ENCODE measurements around the gene XG.
A peak's percentile ranks its signal among the peaks of the same experiment; 100 is the strongest.

Gene XG

DNA sequence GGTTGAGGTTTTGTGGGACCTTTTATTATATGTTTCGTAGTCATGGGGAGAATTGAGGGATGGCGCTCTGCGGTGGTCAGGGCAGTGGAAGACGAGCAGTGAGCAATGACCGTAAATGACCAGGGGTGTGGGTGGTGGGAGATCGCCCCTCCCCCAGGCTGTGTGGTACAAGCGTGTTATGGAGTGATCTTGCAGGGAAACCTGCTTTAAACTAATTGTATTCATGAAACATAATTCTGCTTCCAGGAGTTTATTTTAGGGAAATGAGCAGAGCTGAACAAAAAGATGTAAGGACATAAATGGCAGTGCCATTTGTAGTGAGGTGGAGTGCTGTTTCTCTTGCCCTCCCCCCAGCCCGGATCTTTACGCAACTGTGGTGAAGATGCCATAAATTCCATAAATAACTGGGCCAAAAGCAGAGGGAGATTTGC is 97.0 kb downstream of the XG start:
- peak; percentile 7 for DNase-seq (ENCODE audit: low read depth)
- H3K4me3 ChIP-seq (ENCODE audit: low read depth, low read length) = no peak overlapping the region

DNA sequence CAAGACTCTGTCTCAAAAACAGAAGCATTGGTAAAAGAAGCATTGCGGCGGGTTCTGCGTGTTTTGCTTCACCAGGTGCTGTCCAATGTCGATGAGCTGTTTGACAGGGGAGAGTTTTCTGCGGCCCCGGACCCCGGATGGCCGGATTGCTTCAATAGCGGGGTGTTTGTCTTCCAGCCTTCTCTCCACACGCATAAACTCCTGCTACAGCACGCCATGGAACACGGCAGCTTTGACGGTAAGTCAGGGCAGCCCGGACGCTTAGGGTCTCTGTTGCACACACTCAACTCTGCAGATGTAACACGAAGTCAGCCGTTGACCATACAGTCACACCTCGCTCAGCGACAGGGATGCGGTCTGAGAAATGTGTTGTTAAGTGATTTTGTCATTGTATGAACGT is 103.1 kb downstream of the XG start:
- DNase-seq (ENCODE audit: low read depth) = no peak
- no peak overlapping the region for H3K4me3 ChIP-seq (ENCODE audit: low read depth, low read length)

DNA sequence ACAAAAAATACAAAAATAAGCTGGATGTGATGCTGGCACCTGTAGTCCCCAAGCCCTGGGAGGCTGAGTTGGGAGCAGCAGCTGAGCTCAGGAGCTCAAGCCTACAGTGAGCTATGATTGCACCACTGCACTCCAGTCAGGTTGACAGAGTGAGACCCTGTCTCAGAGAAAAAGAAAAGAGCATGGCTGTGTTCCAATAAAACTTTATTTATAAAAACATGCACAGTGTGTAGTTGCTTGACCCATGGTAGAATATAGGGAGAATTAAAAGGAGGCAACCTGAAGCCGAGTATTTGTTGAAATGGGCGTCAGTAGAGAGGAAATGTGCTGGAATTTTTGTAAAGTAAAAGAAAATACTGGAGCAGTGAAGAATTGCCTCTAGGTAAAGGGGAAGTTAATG is 103.9 kb downstream of the XG start:
- DNase-seq (ENCODE audit: low read depth) = no peak
- H3K4me3 ChIP-seq (ENCODE audit: low read depth, low read length) = no peak overlapping the region

DNA sequence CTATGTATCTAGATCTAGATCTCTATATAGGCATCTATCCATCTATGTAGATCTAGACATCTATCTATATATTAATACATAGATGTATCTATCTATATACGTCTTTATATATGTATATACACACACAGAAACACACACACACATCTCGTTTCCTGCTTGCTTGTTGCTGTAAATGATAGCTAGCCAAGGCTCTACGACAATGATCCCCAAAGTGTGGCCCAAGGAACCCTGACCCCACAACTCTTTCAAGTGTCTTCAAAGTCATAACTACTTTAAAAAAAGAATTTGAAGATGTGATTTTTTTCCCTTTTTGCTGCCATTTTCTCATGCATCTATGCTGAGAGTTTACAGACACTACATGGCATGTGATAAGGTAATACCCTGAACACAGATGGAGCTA is 105.7 kb downstream of the XG start:
- no peak for DNase-seq (ENCODE audit: low read depth)
- no peak overlapping the region for H3K4me3 ChIP-seq (ENCODE audit: low read depth, low read length)

DNA sequence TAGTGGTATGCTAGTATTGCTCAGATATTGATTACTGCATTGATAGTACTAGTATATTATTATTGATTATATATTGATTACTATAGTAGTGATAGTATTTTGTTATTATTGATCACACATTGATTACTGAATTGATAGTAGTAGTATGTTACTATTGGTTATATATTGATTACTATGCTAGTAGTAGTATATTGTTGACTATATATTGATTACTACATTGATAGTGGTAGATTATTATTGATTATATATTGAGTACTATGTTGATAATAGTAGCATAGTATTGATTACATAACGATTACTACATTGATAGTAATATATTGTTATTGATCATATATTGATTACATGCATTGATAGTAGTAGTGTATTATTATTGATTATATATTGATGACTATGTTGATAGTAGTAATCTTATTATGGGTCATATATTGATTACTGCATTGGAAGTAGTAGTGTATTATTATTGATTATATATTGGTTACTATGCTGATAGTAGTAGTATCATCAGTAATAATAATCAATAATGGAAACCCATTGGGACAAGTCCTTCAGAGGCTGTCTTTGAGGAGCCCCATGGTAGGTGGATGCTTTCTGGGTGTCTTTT is 107.5 kb downstream of the XG start:
- no peak for DNase-seq (ENCODE audit: low read depth)
- no peak overlapping the region for H3K4me3 ChIP-seq (ENCODE audit: low read depth, low read length)

DNA sequence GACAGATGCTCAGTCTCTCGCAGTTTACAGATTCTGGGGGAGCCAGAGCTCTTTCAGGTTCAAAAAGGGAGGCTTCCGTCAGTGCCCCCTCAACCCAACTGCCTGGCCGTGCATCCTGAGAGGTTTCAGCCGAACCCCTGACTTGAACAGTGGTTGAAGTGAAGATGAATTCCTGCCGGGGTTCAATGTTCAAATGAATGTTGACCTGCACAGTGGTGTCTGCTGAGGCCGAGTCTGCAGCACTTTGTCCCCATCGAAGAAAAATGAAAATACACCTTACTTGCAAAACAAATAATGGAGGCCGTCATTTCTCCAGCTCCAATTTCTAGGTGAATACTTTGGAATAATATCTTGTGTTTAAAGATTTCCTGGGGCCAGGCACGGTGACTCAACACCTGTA is 110.6 kb downstream of the XG start:
- no peak overlapping the region for H3K4me3 ChIP-seq (ENCODE audit: low read depth, low read length)
- no peak for DNase-seq (ENCODE audit: low read depth)

DNA sequence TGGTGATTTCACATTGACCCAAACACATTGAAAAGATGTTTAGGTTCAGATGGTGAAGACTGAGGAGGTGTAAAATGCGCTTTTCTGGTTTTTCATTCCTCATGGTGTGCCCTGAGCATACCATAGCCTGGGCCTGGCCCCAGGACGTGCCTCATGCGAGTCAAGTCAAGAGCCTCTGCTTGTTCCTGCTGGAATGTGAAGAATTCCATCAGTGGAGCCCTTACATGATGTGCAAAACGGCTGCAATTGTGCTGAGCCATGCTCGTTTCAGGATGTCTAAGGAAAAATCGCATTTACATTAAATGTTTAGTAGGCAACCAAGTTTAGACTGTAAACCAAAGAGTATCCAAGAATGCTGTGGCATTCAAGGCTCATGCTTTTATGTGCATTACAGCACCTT is 111.8 kb downstream of the XG start:
- no peak overlapping the region for H3K4me3 ChIP-seq (ENCODE audit: low read depth, low read length)
- no peak for DNase-seq (ENCODE audit: low read depth)
